OCI-M2 (cell line): ENCODE measurements around the gene ATP9A.
"Not testable (repeated sequence)": the region's sequence is repeated elsewhere in the genome, so short reads cannot be mapped to it uniquely, and the experiment has no call there.

Source experiments
- DNase-seq: peaks from one replicate; lab custom pipeline; 2025; ENCODE audit not compliant: unreplicated experiment; lab: John Stamatoyannopoulos, UW

Gene ATP9A

GRCh38 chr20:51695574-51696303 is 72.5 kb downstream of the ATP9A start:
- DNase-seq = no peak

- DNase-seq = no peak
Measured at GRCh38 chr20:51692806-51693400, 75.3 kb downstream of the ATP9A start.

DNA sequence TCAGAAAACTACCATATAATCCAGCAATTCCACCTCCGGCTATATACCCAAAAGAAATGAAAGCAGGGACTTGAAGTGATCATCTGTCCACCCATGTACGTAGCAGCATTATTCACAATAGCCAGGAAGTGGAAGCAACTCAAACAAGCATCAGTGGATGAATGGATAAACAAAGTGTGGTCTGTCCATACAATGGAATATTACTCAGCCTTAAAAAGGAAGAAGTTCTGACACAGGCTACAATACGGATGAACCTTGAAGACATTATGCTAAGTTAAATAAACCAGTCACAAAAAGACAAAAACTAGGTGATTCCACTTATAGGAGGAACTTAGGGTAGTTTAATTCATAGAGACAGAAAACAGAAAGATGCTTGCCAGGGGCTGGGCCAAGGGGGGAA is 76.5 kb downstream of the ATP9A start:
- DNase-seq = no peak

GRCh38 chr20:51688600-51689244 is 79.5 kb downstream of the ATP9A start:
- no peak for DNase-seq

DNA sequence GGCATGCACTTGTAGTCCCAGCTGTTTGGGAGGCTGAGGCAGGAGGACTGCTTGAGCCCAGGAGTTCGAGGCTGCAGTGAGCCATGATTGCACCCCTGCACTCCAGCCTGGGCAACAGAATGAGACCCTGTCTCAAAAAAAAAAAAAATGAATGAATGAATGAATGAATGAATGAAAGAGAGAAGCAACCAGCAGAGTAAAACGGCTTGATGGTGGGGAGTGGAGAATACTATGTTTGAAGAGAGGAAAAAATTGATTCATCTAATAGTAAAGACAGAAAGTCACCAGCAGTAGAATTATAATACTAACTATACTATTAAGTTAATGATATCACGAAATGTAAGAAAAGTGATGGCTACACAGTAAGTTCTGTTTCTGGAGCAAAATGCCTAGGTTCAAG is 80.6 kb downstream of the ATP9A start:
- no peak for DNase-seq

DNA sequence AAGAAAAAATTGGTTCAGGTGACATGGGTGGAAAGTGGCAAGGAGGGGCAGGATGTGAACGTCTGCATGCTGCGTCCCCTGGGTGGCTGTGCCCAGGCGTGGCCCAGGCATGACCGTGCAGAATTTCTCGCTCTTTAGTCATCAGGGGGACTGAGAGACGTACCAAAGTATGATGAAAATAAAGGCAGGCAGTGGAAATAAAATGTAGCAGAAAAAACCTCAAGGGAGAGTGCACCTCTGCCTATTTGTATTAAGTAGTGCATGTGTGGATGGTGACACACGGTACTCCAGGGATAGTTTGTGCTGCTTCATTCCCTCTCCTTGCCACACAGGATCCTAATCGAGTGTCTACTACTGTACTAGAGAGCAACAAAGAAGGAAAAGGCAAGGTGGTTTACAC is 81.1 kb downstream of the ATP9A start:
- DNase-seq = no peak

- not testable (repeated sequence) for DNase-seq
Measured at GRCh38 chr20:51685494-51685893, 82.7 kb downstream of the ATP9A start.

- no peak for DNase-seq
Measured at GRCh38 chr20:51680067-51680749, 88.0 kb downstream of the ATP9A start.

DNA sequence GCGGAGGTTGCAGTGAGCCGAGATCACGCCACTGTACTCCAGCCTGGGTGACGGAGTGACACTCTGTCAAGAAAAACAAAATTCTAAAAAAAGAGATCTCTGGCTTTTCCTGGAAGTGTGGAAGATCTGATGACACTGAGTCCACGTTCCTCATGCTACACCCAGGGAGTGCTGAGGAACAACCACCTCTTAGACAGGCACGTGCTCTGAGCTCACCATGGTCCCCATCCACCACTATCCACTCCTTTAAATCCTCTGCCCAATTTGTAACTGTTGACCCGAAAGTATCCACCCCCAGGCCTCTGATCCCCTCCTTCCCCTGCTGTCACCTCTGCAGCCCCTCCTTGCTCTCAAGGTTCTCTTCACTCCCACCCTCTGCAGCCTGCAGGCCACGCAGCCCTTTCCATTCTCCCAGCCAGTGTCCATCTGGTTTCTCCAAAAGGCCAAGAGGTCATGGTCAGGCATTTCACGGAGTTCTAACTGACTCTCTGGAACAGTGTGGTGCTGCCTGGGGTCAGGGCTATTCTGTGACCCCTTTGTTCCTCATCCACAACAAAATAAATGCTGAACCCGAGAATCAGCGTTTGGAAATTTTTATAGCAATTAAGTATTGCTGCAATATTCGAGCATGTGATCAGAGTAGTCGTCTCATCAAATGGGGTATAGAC is 88.8 kb downstream of the ATP9A start:
- no peak for DNase-seq

DNA sequence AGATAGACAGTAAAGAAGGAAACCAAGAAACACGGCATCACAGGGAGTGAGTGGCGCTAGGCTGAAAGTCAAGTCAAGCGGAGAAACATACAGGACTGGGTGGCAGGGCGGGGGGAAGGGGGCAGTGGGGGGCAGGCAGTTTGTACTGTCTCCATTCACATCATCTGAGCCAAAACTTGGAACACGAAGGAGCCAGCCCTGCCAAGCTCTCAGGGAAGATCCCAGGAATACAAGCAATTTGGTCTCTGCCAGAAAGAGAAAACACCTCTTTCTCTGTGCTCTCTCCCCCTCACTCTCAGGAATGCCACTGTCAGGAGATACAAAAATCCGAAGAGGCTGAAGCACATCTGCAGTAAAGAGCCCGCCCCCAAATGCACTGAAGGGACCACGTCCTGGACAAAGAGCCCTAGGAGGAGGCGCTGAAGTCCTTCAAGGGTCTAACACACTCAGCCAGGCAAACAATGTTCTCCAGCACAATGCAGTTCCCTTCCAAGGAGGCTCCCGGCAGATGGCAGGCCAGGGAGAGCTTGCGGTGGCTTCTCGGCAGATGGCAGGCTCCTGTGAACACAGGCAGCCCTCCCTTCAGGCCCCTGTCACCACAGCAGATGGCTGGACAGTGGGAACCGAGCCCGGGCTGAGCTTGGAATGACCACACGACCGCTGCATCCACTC is 90.0 kb downstream of the ATP9A start:
- no peak for DNase-seq

GRCh38 chr20:51668947-51669346 is 99.2 kb downstream of the ATP9A start:
- no peak for DNase-seq

GRCh38 chr20:51668515-51668914 is 99.7 kb downstream of the ATP9A start:
- DNase-seq = no peak

GRCh38 chr20:51667491-51667890 is 100.7 kb downstream of the ATP9A start:
- no peak for DNase-seq

DNA sequence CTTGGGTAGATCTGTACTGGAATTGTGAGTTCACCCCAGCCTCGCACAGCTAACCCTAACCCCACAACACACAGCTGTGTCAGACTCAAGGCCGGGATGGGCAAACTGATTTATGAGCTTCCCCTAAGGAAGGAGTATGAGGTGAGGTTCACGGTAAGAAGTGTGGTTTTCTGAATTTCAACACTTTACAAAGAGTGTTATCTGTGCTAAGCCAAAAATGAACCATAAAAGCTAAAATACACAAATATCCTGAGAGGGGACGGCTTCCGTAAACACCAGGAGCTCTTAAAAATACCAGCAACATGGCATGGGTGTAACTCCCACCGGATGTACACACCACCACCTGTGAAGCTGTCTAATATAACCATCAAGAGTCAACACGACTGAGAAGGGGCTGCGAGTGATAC is 101.2 kb downstream of the ATP9A start:
- DNase-seq = no peak

GRCh38 chr20:51666126-51666525 is 102.1 kb downstream of the ATP9A start:
- DNase-seq = no peak

GRCh38 chr20:51665543-51666118 is 102.6 kb downstream of the ATP9A start:
- no peak for DNase-seq

- DNase-seq = no peak
Measured at GRCh38 chr20:51661609-51662178, 106.5 kb downstream of the ATP9A start.

DNA sequence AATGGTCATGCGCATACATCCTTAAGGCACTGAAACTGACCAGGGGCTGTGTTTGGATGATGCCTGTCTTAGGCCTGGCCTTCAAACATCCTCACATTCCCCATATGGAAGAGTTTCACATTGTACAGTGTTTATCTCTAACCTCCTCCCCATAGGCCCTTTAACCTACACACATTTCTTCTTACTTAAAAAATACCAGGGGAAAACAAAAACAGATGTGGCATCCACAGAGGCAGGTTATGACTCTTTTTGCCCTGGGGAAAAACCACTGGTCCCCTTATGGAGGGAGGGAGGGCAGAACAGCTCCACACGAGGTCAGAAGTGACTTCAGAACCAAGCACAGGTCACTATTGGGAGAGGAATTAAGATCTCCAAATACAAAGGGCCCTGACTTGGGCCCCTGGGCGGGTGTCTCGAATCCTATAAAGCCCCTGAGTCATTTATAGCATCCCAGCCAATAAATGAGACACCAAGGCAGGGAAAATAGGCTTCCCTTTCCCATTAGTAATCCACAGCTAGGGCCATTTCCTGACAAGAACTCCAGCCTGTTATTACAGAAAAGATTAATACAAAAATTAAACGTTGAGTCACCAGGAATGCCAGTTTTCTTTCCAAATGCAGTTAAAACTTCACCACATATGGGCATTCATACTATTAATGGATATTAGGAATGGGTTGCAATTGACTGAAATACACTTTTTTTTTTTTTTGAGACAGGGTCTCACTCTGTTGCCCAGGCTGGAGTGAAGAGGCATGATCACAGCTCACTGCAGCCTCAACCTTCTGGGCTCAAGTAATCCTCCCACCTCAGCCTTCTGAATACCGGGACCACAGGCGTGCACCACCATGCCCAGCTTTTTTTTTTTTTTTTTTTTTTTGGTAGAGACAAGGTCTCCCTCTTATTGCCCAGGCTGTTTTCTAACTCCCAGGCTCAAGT is 107.2 kb downstream of the ATP9A start:
- DNase-seq = no peak

DNA sequence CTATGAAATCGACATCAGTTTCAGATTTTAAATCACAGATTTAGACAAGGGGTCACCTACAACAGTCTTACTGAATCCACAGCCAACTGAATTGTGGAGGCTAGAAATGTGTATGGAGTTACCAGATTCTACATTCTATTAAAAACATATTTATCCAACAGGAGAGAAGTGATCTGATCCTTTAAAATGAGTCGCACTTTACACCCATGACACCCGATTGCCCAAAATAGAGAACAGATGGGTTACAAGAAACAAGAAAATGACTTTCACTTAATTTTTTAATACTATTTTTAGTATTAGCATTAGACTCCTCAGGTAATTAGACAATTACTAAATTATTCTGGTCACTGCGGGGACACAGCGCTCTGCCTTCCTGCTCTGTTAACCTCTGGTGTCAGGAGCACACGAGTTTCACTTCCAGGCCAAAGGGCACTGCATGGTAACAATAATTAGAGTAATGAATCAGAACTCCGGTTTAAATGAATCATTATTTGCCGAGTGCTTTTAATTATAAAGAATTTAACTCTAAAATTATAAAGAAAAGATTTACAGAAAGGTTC is 108.6 kb downstream of the ATP9A start:
- DNase-seq = no peak
